ENCODE data around the gene ALOX12. TPM values are rescaled to one million over a fixed set of nuclear protein-coding genes. Genes with fewer than 3 reads are reported as not detected.
"Not testable (repeated sequence)": the region's sequence is repeated elsewhere in the genome, so short reads cannot be mapped to it uniquely, and the experiment has no call there.

Gene ALOX12
- total RNA-seq, 3 donors from 2014 or later, result 0.25 to 0.26 TPM; not detected in 1

- no peak for ATAC-seq
- peaks cover 36% of the 10 kb centered on the region for H3K4me1 ChIP-seq (ENCODE audit: low read depth)
- no peak overlapping the region for H3K4me3 ChIP-seq
- TF ChIP-seq CTCF (IDR thresholded peaks at IDR 0.05), result no peak
- no peaks in the 10 kb centered on the region for H3K9me3 ChIP-seq
- intact Hi-C loops (cut with DNase I, micrococcal nuclease), result no loop called here
- DNase-seq, result no peak
- H3K36me3 ChIP-seq (ENCODE audit: low read depth), result no peaks in the 10 kb centered on the region
Measured at GRCh38 chr17:7047566-7047965, 51.7 kb downstream of the ALOX12 start.

- Histone ChIP-seq H3K4me3 (no peak overlapping the region), H3K36me3 (ENCODE audit: low read depth) (no peaks in the 10 kb centered on the region), H3K4me1 (ENCODE audit: low read depth) (peaks cover 22% of the 10 kb centered on the region), H3K9me3 (no peaks in the 10 kb centered on the region)
- DNase-seq, result no peak
- no peak for TF ChIP-seq CTCF (IDR thresholded peaks at IDR 0.05)
- intact Hi-C loops (cut with DNase I, micrococcal nuclease), result no loop called here
- ATAC-seq, result no peak
Measured at GRCh38 chr17:7048968-7049367, 53.1 kb downstream of the ALOX12 start.

- H3K9me3 ChIP-seq; DNase-seq; H3K36me3 ChIP-seq (ENCODE audit: low read depth); H3K4me3 ChIP-seq; ATAC-seq: not testable (repeated sequence)
- H3K4me1 ChIP-seq (ENCODE audit: low read depth), result peaks cover 17% of the 10 kb centered on the region
- intact Hi-C loops (cut with DNase I, micrococcal nuclease), result loop anchor here (5.0 kb wide), 2 partner anchors 82 to 87 kb away; no protein-coding TSS in a partner anchor
Measured at GRCh38 chr17:7050583-7050982, 54.7 kb downstream of the ALOX12 start.

- intact Hi-C loops (cut with DNase I, micrococcal nuclease), result no loop called here
- no peak overlapping the region for H3K4me3 ChIP-seq
- no peaks in the 10 kb centered on the region for H3K4me1 ChIP-seq (ENCODE audit: low read depth)
- ATAC-seq (no peak), DNase-seq (no peak)
- H3K9me3 ChIP-seq, result no peaks in the 10 kb centered on the region
- H3K36me3 ChIP-seq (ENCODE audit: low read depth), result no peaks in the 10 kb centered on the region
- TF ChIP-seq CTCF (IDR thresholded peaks at IDR 0.05), result no peak
Measured at GRCh38 chr17:7056386-7056785, 60.5 kb downstream of the ALOX12 start.

- intact Hi-C loops (cut with DNase I, micrococcal nuclease), result no loop called here
- H3K36me3 ChIP-seq (ENCODE audit: low read depth), result no peaks in the 10 kb centered on the region
- H3K4me1 ChIP-seq (ENCODE audit: low read depth), result no peaks in the 10 kb centered on the region
- ATAC-seq, result no peak
- no peaks in the 10 kb centered on the region for H3K9me3 ChIP-seq
- no peak overlapping the region for H3K4me3 ChIP-seq
- no peak for DNase-seq
- TF ChIP-seq CTCF (IDR thresholded peaks at IDR 0.05), result no peak
Measured at GRCh38 chr17:7058831-7059447, 63.1 kb downstream of the ALOX12 start.

Other genes with a start within 250 kb of the ALOX12 start
- gene XAF1, start 240.0 kb upstream of the ALOX12 start, total RNA-seq, result 10 to 100 TPM; 15.7 to 37.4 (median 25.4) TPM
- gene FBXO39, start 219.8 kb upstream of the ALOX12 start, total RNA-seq, result under 1 TPM in 1 of 3 donors, not detected in 2; 0.16 TPM
- not detected for gene TEKT1, start 164.3 kb upstream of the ALOX12 start, total RNA-seq
- 100 to 1,000 TPM; 169 to 201 (median 185) TPM for gene RNASEK, start 16.6 kb downstream of the ALOX12 start, total RNA-seq
- gene BCL6B, start 27.0 kb downstream of the ALOX12 start, total RNA-seq, result 1 to 10 TPM; 2.5 to 9.2 (median 2.8) TPM
- 1 to 10 TPM; 3.8 to 7.3 (median 6.6) TPM for gene SLC16A13, start 40.0 kb downstream of the ALOX12 start, total RNA-seq
- gene SLC16A11, start 48.0 kb downstream of the ALOX12 start, total RNA-seq, result 1 to 10 TPM in 2 of 3 donors, under 1 TPM in 1; 0.55 to 1.7 (median 1.3) TPM
- gene CLEC10A, start 84.2 kb downstream of the ALOX12 start, total RNA-seq, result 10 to 100 TPM in 1 of 3 donors, 1 to 10 TPM in 2; 3.1 to 15.1 (median 8.9) TPM
- gene ASGR2, start 118.8 kb downstream of the ALOX12 start, total RNA-seq, result under 1 TPM in 1 of 3 donors, not detected in 2; 0.96 TPM
- gene ASGR1, start 183.3 kb downstream of the ALOX12 start, total RNA-seq, result 1 to 10 TPM in 2 of 3 donors, under 1 TPM in 1; 0.35 to 1.6 (median 1.2) TPM
- gene DLG4, start 223.8 kb downstream of the ALOX12 start, total RNA-seq, result 10 to 100 TPM in 1 of 3 donors, 1 to 10 TPM in 2; 4.1 to 34.5 (median 6.6) TPM
- gene ACADVL, start 223.9 kb downstream of the ALOX12 start, total RNA-seq, result 1,000 to 10,000 TPM in 1 of 3 donors, 100 to 1,000 TPM in 2; 729 to 1,007 (median 804) TPM
- gene DVL2, start 238.5 kb downstream of the ALOX12 start, total RNA-seq, result 10 to 100 TPM; 33.4 to 52.0 (median 36.0) TPM
- 10 to 100 TPM; 36.0 to 49.8 (median 36.8) TPM for gene PHF23, start 243.4 kb downstream of the ALOX12 start, total RNA-seq
- 100 to 1,000 TPM; 424 to 499 (median 484) TPM for gene GABARAP, start 246.4 kb downstream of the ALOX12 start, total RNA-seq

Measured in mucosa of descending colon (tissue), 3 donors.